ENCODE data around the gene HACD2.

GRCh38 chr3:123618768-123619484 lies 34.1 kb upstream of the HACD2 start:
- TF ChIP-seq, protein P1, sequence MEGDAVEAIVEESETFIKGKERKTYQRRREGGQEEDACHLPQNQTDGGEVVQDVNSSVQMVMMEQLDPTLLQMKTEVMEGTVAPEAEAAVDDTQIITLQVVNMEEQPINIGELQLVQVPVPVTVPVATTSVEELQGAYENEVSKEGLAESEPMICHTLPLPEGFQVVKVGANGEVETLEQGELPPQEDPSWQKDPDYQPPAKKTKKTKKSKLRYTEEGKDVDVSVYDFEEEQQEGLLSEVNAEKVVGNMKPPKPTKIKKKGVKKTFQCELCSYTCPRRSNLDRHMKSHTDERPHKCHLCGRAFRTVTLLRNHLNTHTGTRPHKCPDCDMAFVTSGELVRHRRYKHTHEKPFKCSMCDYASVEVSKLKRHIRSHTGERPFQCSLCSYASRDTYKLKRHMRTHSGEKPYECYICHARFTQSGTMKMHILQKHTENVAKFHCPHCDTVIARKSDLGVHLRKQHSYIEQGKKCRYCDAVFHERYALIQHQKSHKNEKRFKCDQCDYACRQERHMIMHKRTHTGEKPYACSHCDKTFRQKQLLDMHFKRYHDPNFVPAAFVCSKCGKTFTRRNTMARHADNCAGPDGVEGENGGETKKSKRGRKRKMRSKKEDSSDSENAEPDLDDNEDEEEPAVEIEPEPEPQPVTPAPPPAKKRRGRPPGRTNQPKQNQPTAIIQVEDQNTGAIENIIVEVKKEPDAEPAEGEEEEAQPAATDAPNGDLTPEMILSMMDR (conservative IDR thresholded peaks at IDR 0.05; ENCODE audit: low read depth, low read length), result no peak
- TF ChIP-seq EZH2 (IDR thresholded peaks at IDR 0.05; ENCODE audit: low read length, unreplicated experiment) (no peak), EZH2phosphoT487 (IDR thresholded peaks at IDR 0.05; ENCODE audit: borderline replicate concordance, low read length) (no peak)
